CD4-positive, alpha-beta T cell treated with Interferon alpha-2 for 1 hour (primary cell): Measurements from ENCODE around the gene USP5.
A peak's percentile ranks its signal among the peaks of the same experiment; 100 is the strongest.

Source experiments
- DNase-seq, 2 donors: peaks; one replicate each; pipeline ENCODE4 v3.0.0-alpha.2; 2020 to 2022

The USP5 gene

GRCh38 chr12:6826734-6827436 is 25.1 kb upstream of the USP5 start:
- DNase-seq = no peak

GRCh38 chr12:6827437-6827911 is 24.5 kb upstream of the USP5 start:
- peak; percentile 21 to 41 for DNase-seq

- no peak for DNase-seq
Observed at GRCh38 chr12:6827982-6828780, 23.8 kb upstream of the USP5 start, which contains the start of gene P3H3. P3H3 (plus strand) TSS chr12:6828407; CDS start chr12:6828441, 34 bp downstream.

DNA sequence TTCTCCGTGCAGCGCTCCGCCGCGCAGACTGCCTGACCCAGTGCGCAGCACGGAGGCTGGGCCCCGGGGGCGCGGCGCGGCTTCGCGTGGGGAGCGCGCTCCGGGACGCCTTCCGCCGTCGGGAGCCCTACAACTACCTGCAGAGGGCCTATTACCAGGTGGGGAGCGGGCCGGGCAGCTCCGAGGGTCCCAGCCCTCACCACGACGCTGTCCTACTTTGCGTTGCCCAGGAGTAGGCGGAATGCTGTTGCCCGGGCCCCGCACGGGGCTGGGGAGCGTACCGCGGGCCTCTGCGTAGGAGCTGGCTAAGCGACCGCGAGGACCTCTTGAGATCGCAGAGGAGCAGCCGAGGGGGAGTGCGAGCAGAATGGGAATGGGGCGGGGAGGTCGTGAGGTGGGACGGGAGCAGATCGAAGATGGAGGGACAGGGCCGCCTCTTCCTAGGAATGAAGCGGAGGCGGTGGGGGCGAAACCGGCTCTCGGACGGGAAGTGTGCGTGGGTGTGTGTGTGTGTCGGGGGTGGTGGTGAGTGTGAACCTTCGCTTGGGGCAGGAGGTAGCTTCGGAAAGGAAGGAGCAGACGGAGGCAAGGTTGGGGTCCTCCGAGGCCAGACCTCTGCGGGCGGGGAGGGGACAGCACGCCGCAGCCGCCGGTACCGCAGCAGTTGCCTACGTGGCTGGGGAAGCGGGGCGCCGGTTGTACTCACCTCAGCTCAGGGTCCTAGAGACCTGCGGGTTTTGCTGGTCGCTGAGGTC is 23.0 kb upstream of the USP5 start:
- DNase-seq = peak; percentile 16 to 42

- no peak for DNase-seq
Observed at GRCh38 chr12:6829536-6830220, 22.3 kb upstream of the USP5 start.

DNA sequence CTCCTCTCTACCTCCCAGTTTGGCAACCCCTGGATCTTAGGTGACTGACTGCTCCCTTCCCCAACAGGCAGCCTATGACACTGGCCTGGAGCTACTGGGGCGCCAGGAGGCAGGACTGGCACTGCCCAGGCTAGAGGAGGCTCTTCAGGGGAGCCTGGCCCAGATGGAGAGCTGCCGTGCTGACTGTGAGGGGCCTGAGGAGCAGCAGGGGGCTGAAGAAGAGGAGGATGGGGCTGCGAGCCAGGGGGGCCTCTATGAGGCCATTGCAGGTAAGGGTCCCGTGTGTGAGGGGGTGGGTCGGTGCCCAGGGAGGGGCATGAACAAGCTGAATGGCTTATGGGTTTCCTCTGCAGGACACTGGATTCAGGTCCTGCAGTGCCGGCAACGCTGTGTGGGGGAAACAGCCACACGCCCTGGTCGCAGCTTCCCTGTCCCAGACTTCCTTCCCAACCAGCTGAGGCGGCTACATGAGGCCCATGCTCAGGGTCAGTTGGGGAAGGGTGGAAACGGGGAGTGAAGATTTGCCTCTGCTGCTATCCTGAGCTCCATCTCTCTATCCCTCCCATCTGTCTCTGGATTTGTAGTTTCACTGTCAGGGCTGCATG is 21.6 kb upstream of the USP5 start:
- no peak for DNase-seq

GRCh38 chr12:6830999-6831398 is 21.0 kb upstream of the USP5 start:
- DNase-seq = no peak

- DNase-seq = no peak
Observed at GRCh38 chr12:6831450-6831995, 20.4 kb upstream of the USP5 start.

DNA sequence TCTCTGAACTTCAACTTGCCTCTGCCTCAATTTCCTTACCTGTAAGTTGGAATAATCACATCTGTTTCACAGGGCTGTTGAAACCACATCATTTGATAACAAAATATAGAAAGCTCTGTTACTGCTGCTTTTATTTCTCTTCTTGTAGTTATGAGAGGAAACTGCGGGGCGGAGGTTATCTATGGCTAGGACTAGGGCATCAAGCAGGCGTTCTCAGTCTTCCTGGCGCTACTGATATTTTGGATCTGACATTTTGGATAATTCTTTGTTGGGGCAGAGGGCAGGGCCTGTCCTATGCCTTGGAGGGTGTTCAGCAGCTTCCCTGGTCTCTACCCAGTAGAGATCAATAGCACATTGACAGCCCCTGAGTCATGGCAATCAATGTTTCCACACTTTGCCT is 19.8 kb upstream of the USP5 start:
- DNase-seq = no peak

- no peak for DNase-seq
Observed at GRCh38 chr12:6833189-6833890, 18.6 kb upstream of the USP5 start.

DNA sequence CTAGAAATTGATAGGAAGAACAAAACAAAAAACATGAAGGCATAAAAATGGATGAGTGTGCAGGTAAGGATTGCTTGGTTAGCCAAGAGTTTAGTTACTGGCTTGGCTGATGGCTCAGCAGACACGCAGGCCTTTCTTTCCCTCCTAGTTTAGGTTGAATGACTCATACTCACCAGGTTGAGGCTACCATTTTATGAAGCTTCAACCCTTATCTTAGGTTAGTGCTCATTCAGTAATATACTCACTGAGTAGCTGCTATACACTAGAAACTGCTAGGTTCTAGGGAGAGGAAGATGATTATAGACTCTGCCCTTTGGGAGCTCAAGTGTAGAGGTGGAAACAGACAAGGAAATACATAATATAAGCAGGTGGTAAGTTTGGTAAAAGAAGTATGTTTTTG is 17.7 kb upstream of the USP5 start:
- no peak for DNase-seq

- DNase-seq = no peak
Observed at GRCh38 chr12:6834873-6835272, 17.1 kb upstream of the USP5 start.

DNA sequence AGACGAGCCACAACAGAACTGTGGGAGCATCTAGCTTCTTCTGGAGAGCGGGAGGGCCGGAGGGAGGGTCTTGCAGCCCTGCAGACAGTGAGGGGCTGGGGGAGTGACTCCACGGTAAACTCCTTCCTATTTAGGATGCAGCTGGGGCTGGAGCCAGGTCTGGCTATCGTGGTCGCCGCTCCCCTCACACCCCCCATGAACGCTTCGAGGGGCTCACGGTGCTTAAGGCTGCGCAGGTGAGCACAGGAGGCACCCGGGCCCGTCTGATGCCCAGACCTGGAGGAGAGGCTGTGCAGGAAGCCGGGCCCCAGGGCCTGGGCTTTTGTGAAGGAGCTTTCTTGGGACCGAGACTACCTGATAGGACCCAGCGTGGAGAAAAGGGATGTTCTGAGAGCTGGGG is 15.1 kb upstream of the USP5 start:
- DNase-seq = no peak

DNA sequence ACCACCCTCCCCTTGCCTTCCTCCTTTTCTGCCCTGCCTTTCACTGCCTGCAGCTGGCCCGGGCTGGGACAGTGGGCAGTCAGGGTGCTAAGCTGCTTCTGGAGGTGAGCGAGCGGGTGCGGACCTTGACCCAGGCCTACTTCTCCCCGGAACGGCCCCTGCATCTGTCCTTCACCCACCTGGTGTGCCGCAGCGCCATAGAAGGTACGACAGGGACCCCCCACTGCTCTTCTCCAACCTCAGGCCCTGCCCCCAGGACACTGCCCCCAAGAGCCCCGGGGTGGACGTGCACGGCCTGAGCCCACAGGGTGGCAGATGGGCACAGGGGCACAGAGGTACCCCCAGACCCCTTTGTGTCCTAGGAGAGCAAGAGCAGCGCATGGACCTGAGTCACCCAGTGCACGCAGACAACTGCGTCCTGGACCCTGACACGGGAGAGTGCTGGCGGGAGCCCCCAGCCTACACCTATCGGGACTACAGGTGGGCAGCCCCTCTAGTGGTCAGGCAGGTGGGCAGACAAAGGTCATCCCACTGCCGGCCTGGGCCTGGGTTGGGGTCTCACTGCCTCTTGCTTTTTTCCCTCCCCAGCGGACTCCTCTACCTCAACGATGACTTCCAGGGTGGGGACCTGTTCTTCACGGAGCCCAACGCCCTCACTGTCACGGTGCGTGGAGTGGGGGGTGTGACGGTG is 14.4 kb upstream of the USP5 start:
- no peak for DNase-seq

- DNase-seq = no peak
Observed at GRCh38 chr12:6838854-6839253, 13.1 kb upstream of the USP5 start.

- no peak for DNase-seq
Observed at GRCh38 chr12:6839482-6840201, 12.3 kb upstream of the USP5 start.

GRCh38 chr12:6840330-6840729 is 11.6 kb upstream of the USP5 start:
- DNase-seq = no peak

- no peak for DNase-seq
Observed at GRCh38 chr12:6840761-6841515, 11.0 kb upstream of the USP5 start, which contains the start of gene GNB3. GNB3 (plus strand) TSS chr12:6840925; CDS start chr12:6841288, 363 bp downstream.

- no peak for DNase-seq
Observed at GRCh38 chr12:6842075-6842474, 9.9 kb upstream of the USP5 start.
